Activated CD8-positive, alpha-beta T cell treated with anti-CD3 and anti-CD28 coated beads, Interleukin-2, amount 10 ng/mL, durations not matched to agents 7 days and 5 days (primary cell): Measurements from ENCODE around the gene SSH3. TPM values are rescaled to one million over a fixed set of nuclear protein-coding genes. Genes with fewer than 3 reads are reported as not detected.
"Not testable (repeated sequence)": the region's sequence is repeated elsewhere in the genome, so short reads cannot be mapped to it uniquely, and the experiment has no call there.

Experiments
- ATAC-seq: fragments of 150-1000 bp; cut with Tn5 transposase; one replicate; pipeline ENCODE4 v1.10.0; 2021; ENCODE audit warnings: moderate library complexity
- CTCF ChIA-PET: fragments of 350-600 bp; sonication (Branson Sonifier 250); formaldehyde crosslinking; loops from one replicate; lab custom pipeline; 2021; ENCODE audit warnings: antibody characterized with exemption; lab: Charles Lee
- POLR2A ChIA-PET: fragments of 350-600 bp; sonication (Branson Sonifier 250); formaldehyde crosslinking; loops from one replicate; lab custom pipeline; 2021; ENCODE audit warnings: antibody characterized with exemption; lab: Charles Lee
- DNase-seq: peaks from one replicate; pipeline ENCODE4 v3.0.0-alpha.2; 2020
- H3K27ac Mint-ChIP-seq: one replicate; pipeline ENCODE4 v1.8.0; 2021; ENCODE audit warnings: mild to moderate bottlenecking, mixed read lengths
- H3K27me3 Mint-ChIP-seq: one replicate; pipeline ENCODE4 v1.8.0; 2021; ENCODE audit warnings: low read depth, mixed read lengths
- H3K36me3 Mint-ChIP-seq: one replicate; pipeline ENCODE4 v1.8.0; 2021; ENCODE audit warnings: low read depth, mixed read lengths
- H3K4me1 Mint-ChIP-seq: one replicate; pipeline ENCODE4 v1.8.0; 2021; ENCODE audit warnings: low read depth, mixed read lengths
- H3K4me3 Mint-ChIP-seq: one replicate; pipeline ENCODE4 v1.8.0; 2021; ENCODE audit warnings: mild to moderate bottlenecking, mixed read lengths
- H3K9me3 Mint-ChIP-seq: one replicate; pipeline ENCODE4 v1.8.0; 2022; ENCODE audit warnings: mixed read lengths; ENCODE audit not compliant: insufficient read depth
- total RNA-seq, 2 experiments: library from RNA; stranded (reverse); gene quantifications; one replicate each; pipeline ENCODE4 v1.2.3, GENCODE V29; 2021

SSH3 gene
- total RNA-seq, 2 experiments from 2014 or later: 12.0 to 13.0 TPM

GRCh38 chr11:67313125-67313890 is 10.0 kb downstream of the SSH3 start:
- Mint-ChIP-seq H3K4me1 (peaks cover 30% of the 10 kb centered on the region), H3K9me3 (no peaks in the 10 kb centered on the region), H3K36me3 (peaks cover 10% of the 10 kb centered on the region), H3K27ac (peak overlapping the region; percentile 93), H3K27me3 (peaks cover 2% of the 10 kb centered on the region), H3K4me3 (no peak overlapping the region)
- no peak for DNase-seq
- no peak for ATAC-seq
- POLR2A ChIA-PET: interaction anchor here (0.7 to 1.3 kb wide), 5 partner anchors 9 to 45 kb away, joined by 3 to 4 read pairs (median 3); partner anchors contain the start of gene ANKRD13D
- CTCF ChIA-PET: interaction anchor here (0.7 to 9.9 kb wide), 5 partner anchors 38 to 636 kb away, joined by 3 to 116 read pairs (median 7); partner anchors contain the start of gene RBM4B

- ChIA-PET CTCF (interaction anchor here (1.3 to 9.9 kb wide), 5 partner anchors 26 to 61 kb away, joined by 3 to 116 read pairs (median 7); partner anchors contain the start of gene ANKRD13D), POLR2A (interaction anchor here (0.7 to 1.3 kb wide), 5 partner anchors 10 to 46 kb away, joined by 3 to 4 read pairs (median 3); partner anchors contain the start of gene SSH3)
- H3K36me3 Mint-ChIP-seq: peaks cover 9% of the 10 kb centered on the region
- no peak for ATAC-seq
- no peak overlapping the region for H3K27ac Mint-ChIP-seq
- H3K9me3 Mint-ChIP-seq: no peaks in the 10 kb centered on the region
- H3K27me3 Mint-ChIP-seq: peaks cover 2% of the 10 kb centered on the region
- H3K4me3 Mint-ChIP-seq: no peak overlapping the region
- peaks cover 34% of the 10 kb centered on the region for H3K4me1 Mint-ChIP-seq
- no peak for DNase-seq
Observed at GRCh38 chr11:67314218-67314617, 10.9 kb downstream of the SSH3 start.

- Mint-ChIP-seq H3K36me3 (peaks cover 5% of the 10 kb centered on the region), H3K4me1 (peaks cover 34% of the 10 kb centered on the region), H3K27me3 (peaks cover 2% of the 10 kb centered on the region), H3K27ac (peak overlapping the region; percentile 43), H3K4me3 (peak overlapping the region; percentile 54), H3K9me3 (no peaks in the 10 kb centered on the region)
- ChIA-PET CTCF (interaction anchor here (0.7 to 9.9 kb wide), 8 partner anchors 27 to 67 kb away, joined by 3 to 116 read pairs (median 6); partner anchors contain the start of gene ANKRD13D), POLR2A (interaction anchor here (0.9 to 1.7 kb wide), 2 partner anchors 27 to 43 kb away, joined by 3 to 4 read pairs; partner anchors contain the start of gene ANKRD13D)
- no peak for DNase-seq
- ATAC-seq: no peak
Observed at GRCh38 chr11:67315325-67315909, 12.1 kb downstream of the SSH3 start.

- Mint-ChIP-seq H3K27ac (peak overlapping the region; percentile 99), H3K4me3 (peak overlapping the region; percentile 91), H3K27me3 (peaks cover 2% of the 10 kb centered on the region), H3K4me1 (peaks cover 32% of the 10 kb centered on the region), H3K9me3 (no peaks in the 10 kb centered on the region), H3K36me3 (peaks cover 4% of the 10 kb centered on the region)
- ChIA-PET POLR2A (interaction anchor here (0.8 to 1.6 kb wide), 13 partner anchors 9 to 77 kb away, joined by 3 to 16 read pairs (median 7); partner anchors contain the start of genes ANKRD13D and POLD4), CTCF (interaction anchor here (0.6 to 9.9 kb wide), 28 partner anchors 9 to 236 kb away, joined by 3 to 116 read pairs (median 6); partner anchors contain the start of genes ANKRD13D, GRK2, POLD4 and PPP1CA)
- ATAC-seq (no peak), DNase-seq (no peak)
Observed at GRCh38 chr11:67316882-67317204, 13.5 kb downstream of the SSH3 start.

GRCh38 chr11:67317205-67317887 is 14.0 kb downstream of the SSH3 start:
- peaks cover 27% of the 10 kb centered on the region for H3K4me1 Mint-ChIP-seq
- no peaks in the 10 kb centered on the region for H3K9me3 Mint-ChIP-seq
- H3K36me3 Mint-ChIP-seq: peaks cover 4% of the 10 kb centered on the region

GRCh38 chr11:67317888-67318555 is 14.7 kb downstream of the SSH3 start:
- Mint-ChIP-seq H3K4me1 (peaks cover 21% of the 10 kb centered on the region), H3K36me3 (peaks cover 4% of the 10 kb centered on the region), H3K9me3 (no peaks in the 10 kb centered on the region), H3K4me3 (peak overlapping the region; percentile 91), H3K27ac (peak overlapping the region; percentile 99), H3K27me3 (peaks cover 2% of the 10 kb centered on the region)
- DNase-seq (peak; percentile 36), ATAC-seq (peak; percentile 46)
- POLR2A ChIA-PET: interaction anchor here (0.6 to 1.6 kb wide), 14 partner anchors 16 to 174 kb away, joined by 3 to 16 read pairs (median 6); partner anchors contain the start of genes ANKRD13D and POLD4
- CTCF ChIA-PET: interaction anchor here (0.5 to 9.9 kb wide), 33 partner anchors 12 to 264 kb away, joined by 3 to 116 read pairs (median 6); partner anchors contain the start of genes ANKRD13D, GRK2, POLD4 and PPP1CA

More at GRCh38 chr11:67317205-67317887, 14.0 kb downstream of the SSH3 start:
- Mint-ChIP-seq H3K27me3 (peaks cover 2% of the 10 kb centered on the region), H3K4me3 (peak overlapping the region; percentile 91), H3K27ac (peak overlapping the region; percentile 99)
- ChIA-PET CTCF (interaction anchor here (0.5 to 9.9 kb wide), 36 partner anchors 10 to 263 kb away, joined by 3 to 116 read pairs (median 4); partner anchors contain the start of genes ANKRD13D, GRK2, POLD4 and PPP1CA), POLR2A (interaction anchor here (0.8 to 1.6 kb wide), 14 partner anchors 9 to 77 kb away, joined by 3 to 16 read pairs (median 6); partner anchors contain the start of genes ANKRD13D and POLD4)
- DNase-seq: peak; percentile 99
- peak; percentile 91 for ATAC-seq

GRCh38 chr11:67318876-67319275 is 15.5 kb downstream of the SSH3 start:
- not testable (repeated sequence) for DNase-seq, H3K27me3 Mint-ChIP-seq, H3K9me3 Mint-ChIP-seq, ATAC-seq, H3K27ac Mint-ChIP-seq, H3K36me3 Mint-ChIP-seq
- peaks cover 14% of the 10 kb centered on the region for H3K4me1 Mint-ChIP-seq
- ChIA-PET CTCF (interaction anchor here (1.0 to 9.9 kb wide), 7 partner anchors 27 to 73 kb away, joined by 3 to 116 read pairs (median 53); partner anchors contain the start of genes POLD4 and RAD9A), POLR2A (interaction anchor here (0.6 to 1.6 kb wide), 4 partner anchors 16 to 174 kb away, joined by 3 to 5 read pairs (median 4); partner anchors contain the start of gene POLD4)
- H3K4me3 Mint-ChIP-seq: peak overlapping the region; percentile 91

GRCh38 chr11:67320011-67320410 is 16.7 kb downstream of the SSH3 start:
- H3K36me3 Mint-ChIP-seq: peaks cover 4% of the 10 kb centered on the region
- no peak overlapping the region for H3K4me3 Mint-ChIP-seq
- ATAC-seq (no peak), DNase-seq (no peak)
- ChIA-PET CTCF (interaction anchor here (0.6 to 9.9 kb wide), 9 partner anchors 26 to 106 kb away, joined by 3 to 116 read pairs (median 3); partner anchors contain the start of genes ANKRD13D and POLD4), POLR2A (interaction anchor here (1.6 kb wide), 2 partner anchors 17 to 79 kb away, joined by 5 read pairs; no protein-coding TSS in a partner anchor)
- H3K27me3 Mint-ChIP-seq: peaks cover 3% of the 10 kb centered on the region
- no peak overlapping the region for H3K27ac Mint-ChIP-seq
- no peaks in the 10 kb centered on the region for H3K9me3 Mint-ChIP-seq
- peaks cover 10% of the 10 kb centered on the region for H3K4me1 Mint-ChIP-seq

GRCh38 chr11:67320691-67321090 is 17.4 kb downstream of the SSH3 start:
- POLR2A ChIA-PET: no interaction called here
- Mint-ChIP-seq H3K4me3 (no peak overlapping the region), H3K27me3 (peaks cover 3% of the 10 kb centered on the region), H3K27ac (no peak overlapping the region), H3K36me3 (peaks cover 4% of the 10 kb centered on the region), H3K4me1 (peaks cover 8% of the 10 kb centered on the region), H3K9me3 (no peaks in the 10 kb centered on the region)
- CTCF ChIA-PET: interaction anchor here (1.0 to 9.9 kb wide), 6 partner anchors 25 to 67 kb away, joined by 3 to 116 read pairs (median 58); partner anchors contain the start of gene POLD4
- DNase-seq (no peak), ATAC-seq (no peak)

GRCh38 chr11:67321313-67321871 is 18.1 kb downstream of the SSH3 start:
- peaks cover 7% of the 10 kb centered on the region for H3K4me1 Mint-ChIP-seq
- no peak overlapping the region for H3K27ac Mint-ChIP-seq
- CTCF ChIA-PET: interaction anchor here (1.0 to 9.9 kb wide), 6 partner anchors 24 to 68 kb away, joined by 3 to 116 read pairs (median 58); partner anchors contain the start of gene POLD4
- H3K27me3 Mint-ChIP-seq: peaks cover 3% of the 10 kb centered on the region
- no peak overlapping the region for H3K4me3 Mint-ChIP-seq
- H3K36me3 Mint-ChIP-seq: peaks cover 4% of the 10 kb centered on the region
- DNase-seq (no peak), ATAC-seq (no peak)
- POLR2A ChIA-PET: interaction anchor here (0.6 to 1.6 kb wide), 5 partner anchors 24 to 80 kb away, joined by 3 to 7 read pairs (median 3); no protein-coding TSS in a partner anchor
- H3K9me3 Mint-ChIP-seq: no peaks in the 10 kb centered on the region
